Brain microvascular endothelial cell (primary cell): ENCODE results near the gene UQCC3.

ENCODE experiments used
- DNase-seq: peaks from one replicate; pipeline ENCODE4 v3.0.0-alpha.2; 2020
- H3K27ac ChIP-seq: fragments of 250-450 bp; sonication (Bioruptor Pico); 2 replicates; pipeline ENCODE4 v1.5.1; 2020; ENCODE audit warnings: mild to moderate bottlenecking, moderate library complexity
- H3K27me3 ChIP-seq: fragments of 250-450 bp; sonication (Bioruptor Pico); replicated peaks from 2 replicates; pipeline ENCODE4 v1.5.1; 2020; ENCODE audit warnings: mild to moderate bottlenecking
- H3K36me3 ChIP-seq: fragments of 250-450 bp; sonication (Bioruptor Pico); replicated peaks from 2 replicates; pipeline ENCODE4 v1.5.1; 2020; ENCODE audit warnings: mild to moderate bottlenecking
- H3K4me3 ChIP-seq: 2 replicates; pipeline ENCODE4 v1.5.1; 2011; ENCODE audit warnings: low read depth, mild to moderate bottlenecking, control low read depth, low read length, moderate library complexity
- in situ Hi-C: cut with HindIII; loops from 2 replicates; pipeline ENCODE4 v1.10.0; 2017; ENCODE audit warnings: low sequenced_read_pairs, low pct_ligation_motif_present
- TF ChIP-seq, protein P1 (sequence below): IDR thresholded peaks from 2 replicates; pipeline ENCODE4 v1.5.1; 2011; ENCODE audit warnings: low read depth, mild to moderate bottlenecking, moderate library complexity, low read length, control low read depth, inconsistent platforms; ENCODE audit errors: missing control alignments

UQCC3 gene

DNA sequence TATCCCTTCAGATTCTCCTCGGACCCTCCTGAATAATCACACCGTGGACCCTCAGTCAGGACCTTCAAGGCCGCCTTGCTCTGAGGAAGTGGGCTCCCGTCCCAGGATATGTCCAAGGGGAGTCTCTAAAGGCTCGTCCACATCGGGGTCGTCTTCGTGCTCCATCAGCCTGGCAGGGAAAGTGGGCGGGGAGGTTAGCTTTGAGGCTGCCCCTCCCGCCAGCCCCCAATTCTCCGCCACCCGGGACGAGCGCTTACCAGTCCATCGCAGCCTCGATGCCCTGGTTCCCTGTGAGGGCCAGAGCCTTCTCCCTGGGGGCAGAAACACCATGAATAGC is 6.9 kb downstream of the UQCC3 start:
- H3K27me3 ChIP-seq, result no peaks in the 10 kb centered on the region
- in situ Hi-C loops, result no loop called here
- H3K27ac ChIP-seq, result peak overlapping the region; percentile 71
- no peak for DNase-seq
- H3K36me3 ChIP-seq, result peaks cover 12% of the 10 kb centered on the region
- TF ChIP-seq, protein P1, sequence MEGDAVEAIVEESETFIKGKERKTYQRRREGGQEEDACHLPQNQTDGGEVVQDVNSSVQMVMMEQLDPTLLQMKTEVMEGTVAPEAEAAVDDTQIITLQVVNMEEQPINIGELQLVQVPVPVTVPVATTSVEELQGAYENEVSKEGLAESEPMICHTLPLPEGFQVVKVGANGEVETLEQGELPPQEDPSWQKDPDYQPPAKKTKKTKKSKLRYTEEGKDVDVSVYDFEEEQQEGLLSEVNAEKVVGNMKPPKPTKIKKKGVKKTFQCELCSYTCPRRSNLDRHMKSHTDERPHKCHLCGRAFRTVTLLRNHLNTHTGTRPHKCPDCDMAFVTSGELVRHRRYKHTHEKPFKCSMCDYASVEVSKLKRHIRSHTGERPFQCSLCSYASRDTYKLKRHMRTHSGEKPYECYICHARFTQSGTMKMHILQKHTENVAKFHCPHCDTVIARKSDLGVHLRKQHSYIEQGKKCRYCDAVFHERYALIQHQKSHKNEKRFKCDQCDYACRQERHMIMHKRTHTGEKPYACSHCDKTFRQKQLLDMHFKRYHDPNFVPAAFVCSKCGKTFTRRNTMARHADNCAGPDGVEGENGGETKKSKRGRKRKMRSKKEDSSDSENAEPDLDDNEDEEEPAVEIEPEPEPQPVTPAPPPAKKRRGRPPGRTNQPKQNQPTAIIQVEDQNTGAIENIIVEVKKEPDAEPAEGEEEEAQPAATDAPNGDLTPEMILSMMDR, result no peak
- peak overlapping the region; percentile 95 for H3K4me3 ChIP-seq

DNA sequence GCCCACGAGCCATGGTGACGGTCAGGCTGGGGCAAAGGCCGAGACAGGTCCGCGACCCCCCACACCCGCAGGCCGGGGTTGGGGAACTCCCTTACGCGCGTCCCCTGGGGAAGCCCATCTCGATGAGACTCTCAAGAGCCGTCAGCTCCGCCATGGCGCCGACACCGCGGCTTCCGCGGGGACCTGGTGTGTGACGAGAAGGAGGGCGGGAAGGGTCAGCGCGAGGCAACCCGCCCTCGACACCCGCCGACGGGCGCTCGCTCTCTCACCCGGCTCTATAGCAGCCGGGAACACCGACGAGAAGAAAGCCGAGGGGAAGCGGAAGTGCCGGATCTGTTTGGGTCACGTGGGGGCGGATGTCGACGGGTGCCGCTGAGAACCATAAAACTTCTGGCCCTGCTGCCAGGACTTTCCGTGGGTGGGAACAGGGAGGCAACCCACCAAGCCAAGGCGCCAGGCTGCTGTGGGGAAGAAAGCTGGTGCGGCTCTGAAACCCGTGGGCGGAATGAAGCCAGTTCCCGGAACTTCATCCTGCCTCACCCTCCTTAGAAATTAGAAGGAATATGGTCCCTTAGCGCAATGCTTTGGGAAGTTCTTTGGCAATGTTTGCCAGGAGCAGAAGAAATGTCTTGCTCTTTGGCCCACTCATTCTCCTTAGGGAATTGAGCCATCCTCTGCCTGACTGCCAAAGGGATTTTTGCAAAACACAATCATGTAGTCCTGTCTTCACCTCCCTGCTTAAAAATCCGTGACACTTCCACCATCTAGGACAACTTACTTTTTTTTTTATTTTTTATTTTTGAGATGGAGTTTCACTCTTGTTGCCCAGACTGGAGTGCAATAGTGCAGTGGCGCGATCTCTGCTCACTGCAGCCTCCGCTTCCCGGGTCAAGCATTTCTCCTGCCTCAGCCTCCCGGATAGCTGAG is 7.6 kb downstream of the UQCC3 start, which contains the start of gene UBXN1:
UBXN1 (minus strand) TSS at position 304 of the 927 bp plus-strand sequence; CDS start at position 154, 150 bp downstream.
- Histone ChIP-seq H3K27me3 (no peaks in the 10 kb centered on the region), H3K4me3 (peak within 1 kb of the TSS; percentile 95), H3K36me3 (peaks cover 12% of the 10 kb centered on the region), H3K27ac (peak within 1 kb of the TSS; percentile 71)
- in situ Hi-C loops, result no loop called here
- TF ChIP-seq, protein P1, result no peak
- peak; percentile 87 for DNase-seq

DNA sequence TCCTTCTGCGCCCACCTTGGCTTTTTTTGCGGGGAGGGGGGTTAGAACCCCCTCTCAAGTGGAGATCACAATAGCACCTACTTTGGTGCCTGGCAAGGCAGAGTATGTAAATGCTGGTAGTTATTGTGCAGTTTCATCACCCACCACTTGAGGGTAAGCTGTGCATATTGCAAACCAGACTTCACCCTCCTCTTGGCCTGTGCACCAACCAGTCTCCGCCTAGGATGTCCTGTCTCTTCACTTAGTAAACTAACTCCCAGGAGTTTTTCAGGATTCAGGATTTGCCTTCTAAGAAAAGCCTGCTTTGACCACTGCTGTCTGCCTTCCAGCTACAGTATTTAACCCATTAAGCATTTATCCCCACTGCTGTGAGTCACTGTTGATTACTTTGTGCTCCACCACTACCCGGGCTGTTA is 9.4 kb downstream of the UQCC3 start:
- H3K27me3 ChIP-seq, result no peaks in the 10 kb centered on the region
- in situ Hi-C loops, result no loop called here
- H3K4me3 ChIP-seq, result no peak overlapping the region
- H3K36me3 ChIP-seq, result peaks cover 10% of the 10 kb centered on the region
- TF ChIP-seq, protein P1, result peak; percentile 71
- H3K27ac ChIP-seq, result no peak overlapping the region
- peak; percentile 62 for DNase-seq

DNA sequence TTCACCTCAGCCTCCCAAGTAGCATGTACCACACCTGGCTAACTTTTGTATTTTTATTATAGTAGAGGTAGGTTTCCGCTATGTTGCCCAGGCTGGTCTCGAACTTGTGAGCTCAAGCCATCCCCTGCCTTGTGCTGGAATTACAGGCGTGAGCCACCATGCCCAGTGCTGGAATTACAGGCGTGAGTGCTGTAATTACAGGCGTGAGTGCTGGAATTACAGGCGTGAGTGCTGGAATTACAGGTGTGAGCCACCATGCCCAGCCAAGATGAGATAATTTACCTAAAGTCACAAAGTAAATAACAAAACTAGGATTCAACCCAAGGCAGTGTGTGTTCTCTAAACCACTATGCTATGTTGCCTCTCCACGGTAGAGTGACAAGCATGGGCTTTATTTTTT is 11.0 kb downstream of the UQCC3 start:
- TF ChIP-seq, protein P1, result no peak
- Histone ChIP-seq H3K27me3 (no peaks in the 10 kb centered on the region), H3K4me3 (no peak overlapping the region), H3K36me3 (no peaks in the 10 kb centered on the region), H3K27ac (no peak overlapping the region)
- in situ Hi-C loops, result no loop called here
- DNase-seq, result no peak

DNA sequence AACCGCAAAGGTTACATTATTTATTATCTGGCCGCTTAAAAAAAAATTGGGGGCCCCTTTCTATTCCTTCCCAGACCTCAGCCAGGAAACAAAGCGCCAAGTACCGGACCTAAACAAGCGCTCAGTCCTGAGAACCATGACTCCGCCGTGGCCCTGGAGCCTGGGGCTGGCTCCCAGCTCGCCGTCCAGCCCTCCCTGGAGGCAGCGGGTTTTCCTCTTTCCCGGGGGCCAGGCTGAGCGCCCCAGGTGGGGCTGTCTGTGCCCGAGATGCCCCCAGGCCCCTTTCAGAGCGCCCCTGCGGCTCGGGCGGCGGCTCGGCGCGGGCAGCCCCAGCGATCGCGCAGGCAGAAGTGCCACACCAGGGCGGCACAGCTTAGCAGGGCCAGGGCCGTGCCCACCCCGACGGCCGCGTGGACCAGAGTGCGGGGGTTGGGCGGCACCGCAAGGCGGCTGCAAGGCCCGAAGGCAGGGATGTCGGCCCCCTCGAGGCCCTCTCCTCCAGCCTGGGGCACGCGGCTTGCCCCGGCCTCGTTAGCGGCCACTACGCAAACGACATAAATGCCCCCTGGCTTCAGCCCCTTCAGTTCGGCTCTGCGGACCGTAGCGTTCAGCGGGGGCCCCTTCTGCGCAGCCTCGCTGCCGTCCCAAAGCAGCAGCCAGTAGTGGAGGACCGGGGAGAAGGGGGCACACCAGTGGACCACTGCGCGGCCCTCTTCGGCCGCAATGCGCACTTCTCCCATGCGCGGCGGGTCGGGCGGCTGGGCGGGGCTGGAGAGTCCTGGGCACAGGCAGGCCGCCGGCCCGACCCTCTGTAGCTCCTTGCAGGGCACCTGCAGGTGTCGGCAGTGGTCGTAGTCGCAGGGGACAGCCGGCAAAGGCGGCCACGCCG is 16.3 kb downstream of the UQCC3 start:
- TF ChIP-seq, protein P1, result no peak
- Histone ChIP-seq H3K27me3 (no peaks in the 10 kb centered on the region), H3K4me3 (peak overlapping the region; percentile 22), H3K27ac (no peak overlapping the region), H3K36me3 (peaks cover 21% of the 10 kb centered on the region)
- in situ Hi-C loops, result no loop called here
- DNase-seq, result no peak
